Stromal cell of bone marrow (primary cell): ENCODE measurements around the gene APOF.
"Not testable (repeated sequence)": the region's sequence is repeated elsewhere in the genome, so short reads cannot be mapped to it uniquely, and the experiment has no call there.

ENCODE experiments used
- DNase-seq: peaks from one replicate; pipeline ENCODE4 v3.0.0-alpha.2; 2012; ENCODE audit warnings: low read depth

APOF gene

GRCh38 chr12:56362130-56363059, at the start of gene APOF:
Gene APOF (minus strand): TSS chr12:56362857. CDS start chr12:56362745, 112 bp downstream.
- no peak for DNase-seq

GRCh38 chr12:56411781-56412639, 49.4 kb upstream of the APOF start:
- no peak for DNase-seq

DNA sequence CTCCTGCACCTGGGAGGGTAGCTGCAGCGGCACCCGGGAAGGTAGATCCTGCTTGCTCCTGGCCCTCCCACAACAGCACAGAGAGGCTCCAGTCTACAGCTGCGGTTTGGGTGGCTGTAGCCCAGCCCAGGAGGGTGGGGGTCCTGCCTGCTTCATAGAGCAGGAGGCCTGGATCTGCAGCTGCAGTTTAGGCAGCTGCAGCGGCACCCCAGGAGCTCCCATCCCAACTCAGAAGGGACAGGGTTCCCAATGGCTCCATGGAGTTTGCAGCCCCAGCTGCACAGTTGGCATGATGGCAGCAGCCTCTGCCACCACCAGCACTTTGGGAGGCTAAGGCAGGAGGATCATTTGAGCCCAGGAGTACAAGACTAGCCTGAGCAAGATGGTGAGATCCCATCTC, 48.1 kb upstream of the APOF start:
- no peak for DNase-seq

- DNase-seq: no peak
Observed at GRCh38 chr12:56408799-56409417, 46.3 kb upstream of the APOF start.

DNA sequence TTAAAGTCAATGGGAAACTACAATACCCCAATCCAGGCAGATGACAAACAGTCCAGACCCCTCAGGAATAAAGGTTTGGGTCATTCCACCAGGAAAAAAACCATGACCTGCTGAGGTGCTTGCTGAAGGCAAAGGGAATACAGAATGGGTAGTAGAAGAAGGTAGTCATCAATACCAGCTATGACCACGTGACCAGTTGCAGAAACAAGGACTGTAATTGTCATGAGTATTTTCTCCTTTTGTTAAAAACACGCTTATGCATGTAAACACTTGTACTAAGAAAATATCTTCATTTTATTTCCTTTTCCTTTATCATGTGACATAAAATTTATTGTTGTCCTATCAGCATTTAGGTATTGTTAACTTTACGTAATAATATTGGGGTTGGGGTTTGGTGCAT, 41.6 kb upstream of the APOF start:
- DNase-seq: not testable (repeated sequence)

DNA sequence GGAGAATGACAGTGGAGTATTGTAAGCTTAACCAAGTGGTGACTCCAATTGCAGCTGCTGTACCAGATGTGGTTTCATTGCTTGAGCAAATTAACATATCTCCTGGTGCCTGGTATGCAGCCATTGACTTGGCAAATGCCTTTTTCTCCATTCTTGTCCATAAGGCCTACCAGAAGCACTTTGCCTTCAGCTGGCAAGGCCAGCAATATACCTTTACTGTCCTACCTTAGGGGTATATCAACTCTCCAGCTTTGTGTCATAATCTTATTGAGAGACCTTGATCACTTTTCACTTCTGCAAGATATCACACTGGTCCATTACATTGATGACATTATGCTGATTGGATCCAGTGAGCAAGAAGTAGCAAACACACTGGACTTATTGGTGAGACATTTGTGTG, 39.0 kb upstream of the APOF start:
- DNase-seq: not testable (repeated sequence)

DNA sequence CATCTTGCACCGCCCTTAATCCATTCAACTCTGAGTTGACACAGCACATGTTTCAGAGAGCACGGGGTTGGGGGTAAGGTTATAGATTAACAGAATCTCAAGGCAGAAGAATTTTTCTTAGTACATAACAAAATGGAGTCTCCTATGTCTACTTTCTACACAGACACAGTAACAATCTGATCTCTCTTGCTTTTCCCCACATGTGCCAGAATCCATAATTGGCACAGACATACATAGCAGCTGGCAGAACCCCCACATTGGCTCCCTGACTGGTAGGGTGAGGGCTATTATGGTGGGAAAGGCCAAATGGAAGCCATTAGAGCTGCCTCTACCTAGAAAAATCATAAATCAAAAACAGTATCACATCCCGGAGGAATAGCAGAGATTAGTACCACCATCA, 38.5 kb upstream of the APOF start:
- not testable (repeated sequence) for DNase-seq

GRCh38 chr12:56399466-56399865, 36.8 kb upstream of the APOF start:
- DNase-seq: not testable (repeated sequence)

DNA sequence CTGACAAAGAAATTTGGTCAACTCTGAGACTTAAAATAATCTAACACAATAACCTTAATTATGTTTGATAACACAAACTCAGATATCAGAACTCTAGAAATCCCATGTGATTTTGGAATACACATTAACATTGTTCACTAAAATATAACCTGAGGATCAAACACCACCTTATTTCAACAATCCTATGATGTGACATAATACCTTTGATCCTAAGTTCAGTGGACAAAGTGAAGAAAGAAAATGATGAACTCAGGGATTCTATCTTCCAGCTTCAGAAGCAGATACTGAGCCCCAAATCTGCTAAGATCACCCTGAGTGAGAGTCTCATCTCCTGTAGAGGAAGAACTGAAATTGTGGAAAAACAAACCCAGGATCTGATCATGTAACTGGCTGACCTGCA, 35.7 kb upstream of the APOF start:
- no peak for DNase-seq

GRCh38 chr12:56392331-56392730, 29.7 kb upstream of the APOF start:
- no peak for DNase-seq

DNA sequence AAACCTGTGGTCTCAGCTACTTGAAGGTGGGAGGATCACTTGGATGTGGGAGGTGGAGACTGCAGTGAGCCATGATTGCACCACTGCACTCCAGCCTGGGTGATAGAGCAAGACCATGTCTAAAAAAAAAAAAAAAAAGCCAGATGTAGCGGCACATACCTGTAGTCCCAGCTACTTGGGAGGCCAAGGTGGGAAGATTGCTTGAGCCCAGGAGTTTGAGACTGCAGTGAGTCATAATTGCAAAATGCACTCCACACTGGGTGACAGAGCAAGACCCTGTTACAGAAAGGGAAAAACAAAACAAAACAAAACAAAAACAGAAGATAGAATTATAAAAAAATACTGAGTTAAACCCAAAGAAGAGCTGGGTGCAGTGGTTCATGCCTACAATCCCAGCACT, 29.1 kb upstream of the APOF start:
- no peak for DNase-seq

GRCh38 chr12:56389412-56389811, 26.8 kb upstream of the APOF start:
- DNase-seq: no peak

DNA sequence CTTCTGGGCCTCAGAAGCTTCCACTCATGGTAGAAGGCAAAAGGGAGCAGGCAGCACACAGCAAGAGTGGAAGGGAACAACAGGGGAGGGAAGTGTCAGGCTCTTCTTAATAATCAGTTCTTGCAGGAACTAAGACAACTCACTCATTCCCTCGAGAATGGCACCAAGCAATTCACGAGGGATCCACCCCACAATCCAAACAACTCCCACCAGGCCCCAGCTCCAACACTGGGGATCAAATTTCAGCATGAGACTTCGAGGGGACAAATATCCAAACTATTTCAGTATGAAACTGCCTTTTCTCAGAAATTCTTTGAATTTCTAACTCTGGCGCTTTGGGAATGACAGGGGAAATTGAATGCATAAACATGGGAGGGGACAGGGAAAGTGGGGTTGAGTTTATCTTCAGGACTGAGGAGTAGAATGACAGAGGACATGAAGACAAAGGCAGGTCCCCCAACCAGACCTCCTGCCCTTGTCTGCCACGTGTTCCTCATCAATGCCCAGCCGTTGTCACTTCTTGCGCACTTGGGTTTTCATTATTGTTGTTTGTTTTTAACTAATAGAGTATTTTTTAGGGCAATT, 24.6 kb upstream of the APOF start:
- DNase-seq: no peak

DNA sequence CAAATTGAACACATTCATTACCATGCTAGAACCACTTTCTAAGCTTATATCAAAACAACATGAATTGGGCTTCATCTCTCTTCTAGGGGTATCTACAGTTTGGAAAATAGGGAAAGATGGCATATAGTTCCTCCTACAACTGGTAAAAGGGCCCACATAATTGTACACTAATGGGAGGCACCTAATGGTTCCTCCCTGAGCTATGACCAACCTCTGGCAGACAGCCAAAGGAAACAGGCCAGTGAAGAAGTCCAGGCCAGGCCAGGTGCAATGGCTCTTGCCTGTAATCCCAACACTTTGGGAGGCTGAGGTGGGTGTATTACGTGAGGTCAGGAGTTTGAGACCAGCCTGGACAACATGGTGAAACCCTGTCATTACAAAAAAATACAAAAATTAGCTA, 23.2 kb upstream of the APOF start:
- no peak for DNase-seq

- no peak for DNase-seq
Observed at GRCh38 chr12:56382611-56383010, 20.0 kb upstream of the APOF start.

- DNase-seq: no peak
Observed at GRCh38 chr12:56377989-56378316, 15.3 kb upstream of the APOF start.

DNA sequence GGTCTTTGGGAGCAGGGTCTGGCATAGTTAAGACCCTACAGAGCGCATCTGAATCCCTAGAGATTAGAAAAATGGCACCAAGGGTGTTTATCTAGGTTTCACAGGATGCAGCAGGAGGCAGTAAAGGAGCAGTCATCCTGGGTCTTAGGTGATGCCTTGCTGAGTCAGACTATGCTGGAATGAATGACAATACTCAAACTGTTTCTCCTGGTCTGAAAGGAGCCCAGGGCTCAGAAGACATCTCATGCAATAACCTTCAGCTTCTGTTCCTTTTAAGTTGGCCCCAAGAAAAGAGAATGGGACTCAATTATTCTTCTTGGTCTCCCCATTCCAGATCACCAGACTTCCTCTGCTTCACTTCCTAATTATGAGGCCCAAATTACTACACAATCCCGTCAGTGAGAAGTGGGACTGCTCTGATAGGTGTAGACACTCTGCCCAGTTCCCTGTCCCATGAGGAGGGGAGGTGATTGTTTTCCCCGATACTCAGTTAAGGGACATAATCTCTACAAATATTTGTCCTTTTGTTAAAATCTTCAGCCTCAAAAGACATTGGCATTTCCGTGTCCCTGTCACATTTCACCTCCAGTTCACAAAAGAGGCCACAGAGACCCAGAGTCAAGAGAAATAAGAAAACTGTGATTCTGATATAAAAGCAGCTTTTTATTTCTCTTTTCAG, 14.8 kb upstream of the APOF start:
- DNase-seq: no peak

DNA sequence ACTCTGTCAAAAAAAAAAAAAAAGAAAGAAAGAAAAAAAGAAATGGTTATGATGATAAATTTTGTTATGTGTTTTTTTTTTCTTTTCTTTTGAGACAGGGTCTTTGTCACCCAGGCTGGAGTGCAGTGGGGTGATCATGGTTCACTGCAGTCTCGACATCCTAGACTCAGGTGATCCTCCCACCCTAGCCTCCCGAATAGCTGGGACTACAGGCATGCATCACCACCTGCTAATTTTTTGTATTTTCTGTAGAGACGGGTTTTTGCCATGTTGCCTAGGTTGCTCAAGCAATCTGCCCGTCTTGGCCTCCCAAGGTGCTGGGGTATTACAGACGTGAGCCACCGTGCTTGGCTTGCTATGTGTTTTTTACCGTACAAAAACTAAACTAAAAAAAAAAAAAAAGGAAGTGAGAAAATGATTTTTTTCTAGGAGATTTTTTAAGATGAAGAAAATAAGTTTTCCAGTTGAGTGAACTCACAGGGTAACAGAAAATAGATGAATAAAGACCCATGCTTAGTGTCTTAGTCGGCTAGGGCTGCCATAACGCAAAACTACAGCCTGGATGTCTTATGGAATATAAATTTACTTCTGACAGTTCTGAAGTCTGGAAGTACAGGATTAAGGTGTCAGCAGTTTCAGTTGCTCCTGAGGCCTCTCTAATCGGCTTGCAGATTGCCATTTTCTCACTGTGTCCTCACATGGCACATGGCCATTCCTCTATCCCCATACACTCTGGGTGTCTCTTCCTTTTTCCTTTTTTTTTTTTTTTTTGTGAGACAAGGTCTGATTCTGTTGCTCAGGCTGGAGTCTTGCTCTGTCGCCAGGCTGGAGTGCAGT, 13.2 kb upstream of the APOF start:
- no peak for DNase-seq

- DNase-seq: no peak
Observed at GRCh38 chr12:56374726-56375597, 12.3 kb upstream of the APOF start.

DNA sequence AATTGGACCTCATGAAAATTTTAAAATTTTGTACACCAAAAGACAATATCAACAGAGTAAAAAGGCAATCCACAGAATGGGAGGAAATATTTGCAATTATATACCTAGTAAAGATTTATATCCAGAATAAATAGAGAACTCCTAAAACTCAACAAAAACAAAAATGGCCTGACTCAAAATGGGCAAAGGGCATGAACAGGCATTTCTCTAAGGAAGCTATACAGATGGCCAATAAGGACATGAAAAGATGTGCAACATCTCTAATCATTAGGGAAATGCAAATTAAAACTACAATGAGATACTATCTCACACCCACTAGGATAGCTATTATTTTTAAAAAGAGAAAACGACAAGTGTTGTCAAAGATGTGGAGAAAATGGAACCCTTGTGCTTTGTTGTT, 10.9 kb upstream of the APOF start:
- DNase-seq: no peak
